EH (cell line): Measurements from ENCODE around the gene CBLB.
A peak's percentile ranks its signal among the peaks of the same experiment; 100 is the strongest.
"Not testable (repeated sequence)": the region's sequence is repeated elsewhere in the genome, so short reads cannot be mapped to it uniquely, and the experiment has no call there.

ENCODE experiments used
- DNase-seq: peaks from one replicate; pipeline ENCODE4 v3.0.0-alpha.2; 2015; ENCODE audit warnings: low read depth

CBLB gene

DNA sequence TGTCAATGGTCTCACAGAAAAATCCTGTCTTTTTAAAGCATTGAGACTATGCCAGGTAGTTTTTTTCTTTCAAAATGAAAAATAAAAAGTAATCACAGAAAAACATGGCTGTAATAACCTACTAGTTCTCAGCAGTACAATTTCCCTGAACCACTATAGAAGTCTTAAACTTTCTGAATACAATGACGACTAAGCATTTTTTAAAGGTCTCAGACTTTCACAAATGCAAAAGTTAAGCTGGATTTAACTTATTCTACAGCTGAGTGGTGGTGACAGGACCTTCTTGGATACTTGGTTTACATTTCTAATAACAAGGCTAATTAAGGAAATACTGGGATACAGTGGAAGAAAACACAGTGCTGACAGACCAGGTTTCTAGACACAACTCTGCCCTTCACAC is 81.8 kb downstream of the CBLB start:
- no peak for DNase-seq

DNA sequence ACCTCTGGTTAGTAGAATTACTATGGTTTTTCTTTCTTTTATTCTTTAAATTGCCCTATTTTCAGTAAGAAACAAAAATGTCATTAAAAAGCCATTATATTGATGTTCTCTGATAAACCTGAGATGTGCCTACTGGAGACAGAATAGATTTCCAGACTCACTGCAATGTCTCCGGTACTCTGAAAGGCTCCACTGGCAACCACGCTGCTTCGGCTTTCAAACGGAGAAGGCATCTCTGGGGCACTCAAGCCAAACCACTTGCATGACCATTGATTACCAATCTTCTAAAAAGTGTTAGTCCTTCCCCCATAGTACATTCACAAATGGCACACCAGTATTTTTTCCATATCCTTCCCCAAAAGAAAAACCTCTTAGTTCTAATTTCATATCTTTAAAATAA is 82.6 kb downstream of the CBLB start:
- DNase-seq = no peak

DNA sequence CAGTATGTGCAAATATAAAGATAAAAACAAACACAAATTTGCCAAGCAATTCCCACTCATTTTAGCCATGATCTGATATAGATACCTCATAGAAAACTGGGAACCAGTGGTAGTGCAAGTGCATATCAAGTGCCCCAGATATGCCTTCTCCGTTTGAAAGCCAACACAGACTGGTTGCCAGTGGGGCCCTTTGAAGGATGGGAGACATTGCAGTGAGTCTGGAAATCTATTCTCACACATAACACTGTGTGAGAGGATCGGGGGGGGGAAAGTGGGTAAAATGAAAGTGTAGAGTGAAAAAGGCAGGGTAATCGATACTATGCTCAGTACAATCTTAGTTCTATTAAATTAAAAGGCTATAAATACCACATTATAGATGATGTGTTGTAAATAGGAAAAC is 83.0 kb downstream of the CBLB start:
- no peak for DNase-seq

DNA sequence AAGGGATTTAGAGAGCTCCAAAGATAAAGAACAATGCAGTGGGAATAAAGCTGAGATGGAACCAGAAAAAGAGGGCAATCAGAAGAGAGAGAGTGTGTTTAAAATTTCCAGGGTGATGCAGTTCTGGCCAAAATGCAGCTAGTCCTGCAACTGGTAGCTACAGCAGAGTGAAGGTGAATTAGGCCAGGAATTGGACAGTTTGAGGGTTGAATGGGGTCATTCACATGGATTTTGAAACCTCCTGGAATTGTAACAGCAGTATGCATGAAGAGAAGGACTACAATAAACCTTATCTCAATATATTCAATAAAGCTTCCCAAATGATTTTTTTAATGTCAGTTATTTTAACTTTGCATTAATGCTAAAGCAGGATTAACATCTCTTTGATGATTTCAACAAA is 85.2 kb downstream of the CBLB start:
- DNase-seq = no peak

DNA sequence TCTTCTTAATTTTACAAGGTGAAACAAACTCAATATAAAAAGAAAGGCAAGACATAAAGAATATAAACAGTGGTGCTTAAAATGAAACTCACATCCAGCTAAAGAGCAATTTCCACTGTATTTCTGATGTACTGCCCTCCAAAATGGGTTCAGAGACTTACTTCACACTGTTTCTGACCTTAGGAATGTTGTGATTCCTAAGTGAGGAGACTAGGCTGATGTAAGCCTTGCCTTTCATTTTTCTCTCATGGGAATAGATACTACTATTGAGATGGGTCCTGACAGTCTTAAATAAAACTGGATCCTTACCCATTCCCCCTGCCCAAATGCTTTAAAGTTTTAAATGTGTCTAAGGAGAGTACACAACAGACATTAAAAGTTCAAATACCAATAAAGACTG is 86.9 kb downstream of the CBLB start:
- DNase-seq = peak; percentile 47

- peak; percentile 65 for DNase-seq
Observed at GRCh38 chr3:105780107-105780506, 88.7 kb downstream of the CBLB start.

DNA sequence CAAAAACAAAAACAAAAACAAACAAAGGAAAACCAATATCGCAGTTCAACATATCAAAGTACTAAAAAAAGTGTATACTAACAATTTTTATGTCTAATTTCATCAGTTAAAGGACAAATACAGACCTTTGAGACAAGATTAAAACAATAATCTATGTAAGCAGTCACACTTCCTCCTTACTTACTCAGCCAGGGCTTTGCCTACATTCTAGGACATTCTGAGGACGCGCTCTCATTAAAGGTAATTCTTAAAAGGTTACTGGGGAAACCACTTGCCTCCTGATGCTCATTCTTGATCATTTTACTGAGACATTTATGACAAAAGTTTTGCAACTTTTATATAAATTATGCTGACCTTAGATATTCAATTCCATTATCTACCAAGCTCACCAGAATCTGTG is 93.4 kb downstream of the CBLB start:
- no peak for DNase-seq

- DNase-seq = no peak
Observed at GRCh38 chr3:105774444-105775180, 94.2 kb downstream of the CBLB start.

- DNase-seq = no peak
Observed at GRCh38 chr3:105773291-105773690, 95.5 kb downstream of the CBLB start.

DNA sequence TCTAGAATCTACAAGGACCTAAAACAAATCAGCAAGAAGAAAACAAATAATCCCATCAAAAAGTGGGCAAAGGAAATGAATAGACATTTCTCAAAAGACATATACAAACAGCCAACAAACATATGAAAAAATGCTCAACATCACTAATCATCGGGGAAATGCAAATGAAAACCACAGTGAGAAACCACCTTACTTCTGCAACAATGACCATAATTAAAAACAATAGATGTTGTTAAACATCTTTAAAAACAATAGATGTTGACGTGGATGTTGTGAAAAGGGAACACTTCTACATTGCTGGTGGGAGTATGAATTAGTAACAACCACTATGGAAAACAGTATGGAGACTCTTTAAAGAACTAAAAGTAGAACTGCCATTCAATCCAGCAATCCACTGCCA is 96.2 kb downstream of the CBLB start:
- DNase-seq = no peak

- DNase-seq = no peak
Observed at GRCh38 chr3:105771392-105771791, 97.4 kb downstream of the CBLB start.

GRCh38 chr3:105770410-105770809 is 98.4 kb downstream of the CBLB start:
- DNase-seq = no peak

GRCh38 chr3:105767776-105768175 is 101.0 kb downstream of the CBLB start:
- no peak for DNase-seq

GRCh38 chr3:105767216-105767615 is 101.6 kb downstream of the CBLB start:
- DNase-seq = no peak

DNA sequence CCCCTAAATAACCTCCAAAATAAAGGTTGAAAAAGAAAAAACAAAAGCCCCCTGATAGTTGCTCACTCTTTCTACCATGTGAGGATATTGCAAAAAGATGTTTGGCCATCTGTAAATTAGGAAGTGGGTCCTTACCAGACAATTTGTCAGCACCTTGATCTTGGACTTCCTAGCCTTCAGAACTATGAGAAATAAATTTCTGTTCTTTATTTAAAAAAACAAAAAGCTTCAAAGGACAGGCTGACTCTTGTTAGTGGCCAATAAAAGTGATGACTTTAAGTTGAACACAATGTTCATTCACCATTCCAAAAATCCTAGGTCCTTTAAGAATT is 103.5 kb downstream of the CBLB start:
- no peak for DNase-seq

DNA sequence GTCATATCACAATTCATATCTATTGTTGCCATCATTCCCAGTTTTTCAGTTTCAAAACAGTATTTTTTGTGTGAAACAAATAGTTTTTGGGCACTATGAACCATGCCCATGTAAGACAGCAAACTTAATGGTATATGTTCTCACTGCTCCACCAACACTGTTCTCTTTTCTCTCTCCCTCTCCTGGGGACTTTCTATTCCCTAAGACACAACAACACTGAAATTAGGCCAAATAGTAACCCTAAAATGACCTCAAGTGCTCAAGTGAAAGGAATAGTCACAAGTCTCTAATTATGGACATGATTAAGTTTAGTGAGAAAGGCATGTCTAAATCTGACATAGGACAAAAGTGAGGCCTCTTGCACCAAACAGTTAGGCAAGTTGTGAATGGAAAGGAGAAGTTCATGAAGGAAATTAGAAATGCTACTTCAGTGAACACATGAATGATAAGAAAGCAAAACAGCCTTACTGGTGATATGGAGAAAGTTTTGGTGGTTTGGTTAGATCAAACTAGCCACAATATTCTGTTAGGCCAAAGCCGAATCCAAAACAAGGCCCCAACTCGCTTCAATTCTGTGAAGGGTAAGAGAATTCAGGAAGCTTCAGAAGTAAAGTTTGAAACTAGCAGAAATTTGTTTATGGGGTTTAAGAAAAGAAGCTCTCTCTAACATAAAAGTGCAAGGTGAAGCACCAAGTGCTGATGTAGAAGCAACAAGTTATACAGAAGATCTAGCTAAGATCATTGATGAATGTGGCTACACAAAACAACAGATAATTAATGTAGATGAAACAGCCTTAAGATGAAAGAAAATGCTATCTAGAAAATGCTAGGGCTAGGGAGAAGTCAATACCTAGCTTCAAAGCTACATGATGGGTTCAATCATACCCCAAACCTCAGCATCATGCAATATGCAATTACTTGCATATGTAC is 104.2 kb downstream of the CBLB start:
- DNase-seq = no peak

DNA sequence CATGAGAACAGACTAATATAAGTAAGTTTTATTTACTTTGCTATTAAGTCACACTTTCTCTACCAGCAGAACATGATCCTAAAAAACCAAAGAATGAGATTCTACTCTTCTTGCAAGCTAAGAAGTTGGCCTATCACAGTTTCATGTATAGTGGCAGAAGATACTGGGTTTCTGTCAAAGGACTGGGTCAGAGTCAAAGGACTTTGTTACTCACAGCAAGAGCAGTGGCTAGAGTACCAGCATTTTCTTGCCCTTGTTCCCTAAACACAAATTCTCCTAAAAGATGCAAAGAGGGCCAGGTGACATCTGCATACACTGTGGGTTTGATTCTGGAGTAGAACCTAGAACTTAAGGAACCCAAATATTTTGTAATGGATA is 105.2 kb downstream of the CBLB start:
- DNase-seq = no peak

- no peak for DNase-seq
Observed at GRCh38 chr3:105762749-105763658, 105.8 kb downstream of the CBLB start.

GRCh38 chr3:105762214-105762613 is 106.6 kb downstream of the CBLB start:
- not testable (repeated sequence) for DNase-seq

DNA sequence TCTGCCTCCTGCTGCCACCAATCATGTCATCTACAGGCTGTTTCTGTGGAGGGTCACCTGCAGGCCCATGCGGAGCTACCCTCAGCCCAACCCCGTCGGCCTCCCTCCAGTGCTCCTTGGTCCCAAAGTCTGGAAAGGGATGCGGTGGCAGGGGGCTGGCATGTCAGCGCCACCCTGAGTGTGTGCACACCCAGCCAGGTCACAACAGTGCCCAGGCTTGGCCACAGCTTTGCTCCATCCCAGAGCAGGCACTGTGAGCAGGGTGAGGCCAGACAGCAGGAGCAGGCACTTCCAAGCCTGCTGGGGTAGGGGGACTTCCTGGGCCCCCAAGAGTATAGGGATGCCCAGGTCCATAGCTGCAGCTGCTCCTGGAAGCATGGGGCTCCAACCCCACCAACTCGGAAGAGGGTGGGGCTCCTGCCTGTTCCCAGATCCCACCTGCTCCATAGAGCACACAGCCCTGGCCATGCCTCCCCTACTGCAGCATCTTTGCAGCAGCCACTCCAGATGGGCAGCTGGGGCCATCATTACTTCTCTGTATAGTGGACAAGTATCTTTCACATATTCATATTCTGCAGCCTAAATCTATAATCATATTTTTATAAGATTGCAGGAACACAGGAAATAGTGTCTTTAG is 109.3 kb downstream of the CBLB start:
- no peak for DNase-seq

DNA sequence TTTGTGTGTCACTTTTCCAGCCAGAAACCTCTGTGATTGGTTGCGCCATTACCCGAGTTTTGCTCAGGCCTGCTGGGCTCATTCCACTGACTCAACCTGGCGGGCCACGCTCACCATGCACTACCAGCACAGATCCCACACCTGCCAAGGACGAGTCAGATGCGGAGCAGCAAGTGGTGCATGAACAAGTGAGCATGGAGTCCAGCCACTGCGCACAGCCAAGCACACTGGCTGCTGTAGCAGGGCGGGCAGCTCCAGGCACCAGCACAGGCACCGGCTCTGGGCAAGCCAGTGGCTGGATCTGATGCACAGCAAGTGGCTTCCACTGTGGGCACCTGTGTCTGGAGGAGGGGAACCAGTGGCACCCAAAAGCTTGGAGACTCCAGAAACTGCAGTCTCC is 110.4 kb downstream of the CBLB start:
- DNase-seq = no peak
